Right atrium auricular region (tissue), 2 donors: ENCODE data around the gene GALNT7. TPM values are rescaled to one million over a fixed set of nuclear protein-coding genes. Genes with fewer than 3 reads are reported as not detected.
"Not testable (repeated sequence)": the region's sequence is repeated elsewhere in the genome, so short reads cannot be mapped to it uniquely, and the experiment has no call there.

ENCODE experiments used
- DNase-seq: peaks from one replicate; pipeline ENCODE4 v3.0.0-alpha.2; 2019; ENCODE audit warnings: low spot score
- H3K27ac ChIP-seq, 2 donors: fragments of 200-600 bp; sonication (generic); 1 replicate in 1 of 2; 2 replicates in 1 of 2; pipeline ENCODE4 v1.5.1; 2016 to 2019
- H3K27me3 ChIP-seq, 2 donors: fragments of 200-600 bp; sonication (generic); one replicate each; pipeline versions ENCODE4 v1.5.1 to v1.6.0; 2017 to 2019
- H3K36me3 ChIP-seq: fragments of 200-600 bp; sonication (generic); one replicate; pipeline ENCODE4 v1.5.1; 2016
- H3K4me1 ChIP-seq, 2 donors: fragments of 200-600 bp; sonication (generic); one replicate each; pipeline versions ENCODE4 v1.5.1 to v1.6.0; 2017 to 2019
- H3K4me3 ChIP-seq, 2 donors: fragments of 200-600 bp; sonication (generic); 1 replicate in 1 of 2; 2 replicates in 1 of 2; pipeline ENCODE4 v1.5.1; 2017 to 2019; ENCODE audit warnings: mild to moderate bottlenecking in 1 of 2, moderate library complexity in 1 of 2
- H3K9me3 ChIP-seq, 2 donors: fragments of 200-600 bp; sonication (generic); one replicate each; pipeline ENCODE4 v1.5.1; 2019
- total RNA-seq, 2 donors: library from RNA; depleted of rRNA; stranded (reverse); fragments of >200 nt; gene quantifications; one replicate each; pipeline ENCODE4 v1.1.0, GENCODE V29; 2016
- TF ChIP-seq, protein P1 (sequence below), 2 donors: fragments of 200-600 bp; sonication (generic); IDR thresholded peaks; one replicate each; pipeline ENCODE4 v1.5.1; 2019; ENCODE audit warnings: antibody characterized with exemption in 2 of 2

Gene GALNT7
- total RNA-seq, 2 donors from 2014 or later = 5.4 to 6.5 TPM

DNA sequence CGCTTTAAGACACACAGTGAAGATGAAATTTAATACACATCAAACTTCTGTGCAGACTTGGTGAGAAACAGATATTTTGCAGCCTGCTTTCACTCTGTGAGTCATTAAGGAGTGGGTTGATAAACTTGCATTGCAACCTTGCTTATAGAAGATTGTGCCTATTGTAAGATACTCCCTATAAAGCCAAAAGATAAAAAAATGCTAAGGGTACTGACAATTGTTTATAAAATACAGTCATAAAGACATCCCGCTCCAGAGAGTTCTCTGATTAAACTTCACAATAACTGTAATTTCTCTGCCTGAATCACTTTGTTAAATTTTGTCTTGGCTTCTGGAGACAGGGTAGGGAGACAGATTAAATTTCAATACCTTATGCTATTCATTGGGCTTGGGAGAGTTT lies 49.1 kb downstream of the GALNT7 start:
- TF ChIP-seq, protein P1, sequence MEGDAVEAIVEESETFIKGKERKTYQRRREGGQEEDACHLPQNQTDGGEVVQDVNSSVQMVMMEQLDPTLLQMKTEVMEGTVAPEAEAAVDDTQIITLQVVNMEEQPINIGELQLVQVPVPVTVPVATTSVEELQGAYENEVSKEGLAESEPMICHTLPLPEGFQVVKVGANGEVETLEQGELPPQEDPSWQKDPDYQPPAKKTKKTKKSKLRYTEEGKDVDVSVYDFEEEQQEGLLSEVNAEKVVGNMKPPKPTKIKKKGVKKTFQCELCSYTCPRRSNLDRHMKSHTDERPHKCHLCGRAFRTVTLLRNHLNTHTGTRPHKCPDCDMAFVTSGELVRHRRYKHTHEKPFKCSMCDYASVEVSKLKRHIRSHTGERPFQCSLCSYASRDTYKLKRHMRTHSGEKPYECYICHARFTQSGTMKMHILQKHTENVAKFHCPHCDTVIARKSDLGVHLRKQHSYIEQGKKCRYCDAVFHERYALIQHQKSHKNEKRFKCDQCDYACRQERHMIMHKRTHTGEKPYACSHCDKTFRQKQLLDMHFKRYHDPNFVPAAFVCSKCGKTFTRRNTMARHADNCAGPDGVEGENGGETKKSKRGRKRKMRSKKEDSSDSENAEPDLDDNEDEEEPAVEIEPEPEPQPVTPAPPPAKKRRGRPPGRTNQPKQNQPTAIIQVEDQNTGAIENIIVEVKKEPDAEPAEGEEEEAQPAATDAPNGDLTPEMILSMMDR (IDR thresholded peaks at IDR 0.05) = no peak
- no peak overlapping the region for H3K27ac ChIP-seq
- H3K4me1 ChIP-seq = peaks cover 0 to 14% of the 10 kb centered on the region in 2 donors
- H3K27me3 ChIP-seq = no peaks in the 10 kb centered on the region
- DNase-seq = no peak
- no peak overlapping the region for H3K4me3 ChIP-seq
- no peaks in the 10 kb centered on the region for H3K36me3 ChIP-seq
- H3K9me3 ChIP-seq = no peaks in the 10 kb centered on the region

DNA sequence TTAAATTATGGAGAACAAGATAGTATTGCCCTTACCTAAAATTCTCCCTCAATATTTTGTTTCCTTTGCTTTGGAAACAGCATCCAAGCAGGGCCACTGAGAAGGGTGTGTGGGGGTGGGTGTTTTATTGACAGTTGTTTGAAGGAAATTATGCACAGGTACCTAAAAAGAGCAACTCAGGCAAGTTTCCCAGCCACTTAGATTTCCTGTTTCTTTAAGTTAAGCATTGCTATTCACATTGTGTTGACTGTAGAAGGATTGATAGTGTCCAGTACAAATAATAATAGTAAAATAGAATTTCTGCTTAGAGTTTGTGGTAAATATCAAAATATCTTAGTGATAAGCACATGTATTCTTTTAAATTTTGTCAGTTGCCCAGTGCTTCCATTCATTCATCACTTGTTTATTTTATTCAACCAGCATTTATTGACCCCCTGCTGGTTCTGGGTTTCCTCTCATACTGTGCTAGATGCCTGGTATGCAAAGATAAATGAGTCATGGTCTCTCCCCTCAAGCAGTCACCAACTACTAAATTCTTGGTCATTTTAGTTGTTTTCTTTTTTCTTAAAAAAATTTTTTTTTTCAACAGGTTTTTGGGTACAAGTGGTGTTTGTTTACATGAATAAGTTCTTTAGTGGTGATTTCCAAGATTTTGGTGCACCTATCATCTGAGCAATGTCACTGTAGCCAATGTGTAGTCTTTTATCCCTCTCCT lies 50.0 kb downstream of the GALNT7 start:
- Histone ChIP-seq H3K4me1 (peaks cover 0 to 14% of the 10 kb centered on the region in 2 donors), H3K27ac (no peak overlapping the region), H3K27me3 (no peaks in the 10 kb centered on the region), H3K36me3 (no peaks in the 10 kb centered on the region), H3K9me3 (no peaks in the 10 kb centered on the region), H3K4me3 (no peak overlapping the region)
- DNase-seq = no peak
- TF ChIP-seq, protein P1 (IDR thresholded peaks at IDR 0.05) = no peak

DNA sequence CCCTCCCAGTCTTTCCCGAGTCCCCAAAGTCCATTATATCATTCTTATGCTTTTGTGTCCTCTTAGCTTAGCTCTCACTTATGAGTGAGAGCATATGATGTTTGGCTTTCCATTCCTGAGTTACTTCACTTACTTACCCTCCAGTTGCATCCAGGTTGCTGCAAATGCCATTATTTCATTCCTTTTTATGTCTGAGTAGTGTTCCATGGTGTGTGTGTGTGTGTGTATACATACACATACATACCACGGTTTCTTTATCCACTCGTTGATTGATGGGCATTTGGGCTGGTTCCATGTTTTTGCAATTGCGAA lies 50.5 kb downstream of the GALNT7 start:
- not testable (repeated sequence) for H3K36me3 ChIP-seq, H3K4me3 ChIP-seq, H3K27ac ChIP-seq, H3K27me3 ChIP-seq, DNase-seq, H3K9me3 ChIP-seq
- peaks cover 0 to 13% of the 10 kb centered on the region in 2 donors for H3K4me1 ChIP-seq

DNA sequence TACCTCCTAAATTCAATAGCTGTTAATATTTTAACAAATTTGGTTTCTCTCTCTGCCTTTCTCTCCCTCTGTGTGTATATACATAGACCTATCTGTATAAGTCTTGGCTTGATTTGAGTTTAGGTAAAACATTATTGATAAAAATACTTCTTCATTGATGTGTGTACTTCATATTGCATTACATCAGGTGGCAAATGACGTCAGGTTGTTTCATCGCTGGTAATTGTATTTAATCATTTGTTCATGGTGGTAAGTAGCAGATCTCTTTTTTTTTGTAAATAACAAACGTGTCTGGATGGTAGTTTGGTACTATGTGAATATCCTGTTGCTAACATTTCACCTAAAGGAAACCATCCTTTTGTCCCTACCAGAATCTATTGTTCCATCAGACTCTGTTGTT lies 55.1 kb downstream of the GALNT7 start:
- Histone ChIP-seq H3K27me3 (no peaks in the 10 kb centered on the region), H3K27ac (no peak overlapping the region), H3K36me3 (no peaks in the 10 kb centered on the region), H3K4me1 (no peaks in the 10 kb centered on the region), H3K4me3 (no peak overlapping the region), H3K9me3 (no peaks in the 10 kb centered on the region)
- no peak for DNase-seq
- TF ChIP-seq, protein P1 (IDR thresholded peaks at IDR 0.05) = no peak

DNA sequence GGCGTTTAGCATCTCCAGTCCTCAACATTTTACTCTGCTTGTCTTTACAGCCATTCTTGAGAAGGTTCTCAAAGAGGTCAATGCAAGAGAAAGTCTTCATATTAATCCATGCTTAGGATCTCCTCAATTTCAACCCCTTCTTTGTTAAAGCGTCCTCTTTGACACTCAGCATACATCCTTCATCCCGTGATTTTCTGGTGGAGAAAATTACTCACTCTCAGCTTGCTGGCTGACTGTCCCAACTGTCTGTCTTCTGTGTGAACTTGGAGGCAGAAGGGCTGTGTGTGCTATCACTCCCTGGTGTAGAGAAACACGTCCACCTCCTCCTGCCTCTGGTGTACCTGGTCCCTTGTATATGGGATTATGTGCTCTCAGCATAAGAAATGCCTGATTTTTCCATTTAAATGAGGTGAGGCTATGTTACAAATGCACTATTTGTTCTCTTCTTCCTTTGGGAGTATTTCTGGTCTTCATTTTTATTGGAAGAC lies 57.8 kb downstream of the GALNT7 start:
- Histone ChIP-seq H3K9me3 (no peaks in the 10 kb centered on the region), H3K36me3 (no peaks in the 10 kb centered on the region), H3K27ac (no peak overlapping the region), H3K4me1 (no peaks in the 10 kb centered on the region), H3K27me3 (no peaks in the 10 kb centered on the region), H3K4me3 (no peak overlapping the region)
- TF ChIP-seq, protein P1 (IDR thresholded peaks at IDR 0.05) = no peak
- DNase-seq = no peak

DNA sequence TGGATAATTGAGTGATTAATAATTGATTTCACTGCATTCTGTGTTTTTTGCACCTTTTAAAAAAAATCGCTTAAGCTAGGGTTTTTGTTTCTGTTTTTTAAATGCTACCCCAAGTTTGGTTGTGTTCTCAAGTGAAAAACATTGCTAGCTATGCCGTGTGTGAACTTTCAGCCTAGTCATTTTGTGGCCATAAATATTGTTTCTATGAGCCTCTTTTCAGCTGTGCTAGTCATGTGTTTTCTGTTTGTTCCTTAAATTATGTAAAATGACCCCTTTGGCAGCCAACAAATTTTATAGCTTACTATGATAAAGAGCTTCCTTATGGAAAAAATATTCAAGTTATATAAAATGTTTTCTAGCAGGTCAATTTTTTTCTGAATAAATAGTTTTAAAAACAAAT lies 59.1 kb downstream of the GALNT7 start:
- Histone ChIP-seq H3K27me3 (no peaks in the 10 kb centered on the region), H3K36me3 (no peaks in the 10 kb centered on the region), H3K4me1 (no peaks in the 10 kb centered on the region), H3K4me3 (no peak overlapping the region), H3K9me3 (no peaks in the 10 kb centered on the region), H3K27ac (no peak overlapping the region)
- TF ChIP-seq, protein P1 (IDR thresholded peaks at IDR 0.05) = no peak
- DNase-seq = no peak
